K562 (cell line): ENCODE data around the gene FATE1. TPM values are rescaled to one million over a fixed set of nuclear protein-coding genes. Genes with fewer than 3 reads are reported as not detected.
A peak's percentile ranks its signal among the peaks of the same experiment; 100 is the strongest.

Experiments
- ATAC-seq: fragments of 200-7000 bp; cut with Tn5 transposase; 3 replicates; pipeline ENCODE4 v1.9.1; 2020; ENCODE audit warnings: moderate library complexity
- BruUV-seq: library from RNA; stranded (reverse); fragments of 400-500 nt; replicated peaks from 2 replicates; lab custom pipeline; 2021; lab: Mats Ljungman, UMichigan
- CTCF ChIA-PET: fragments of 300-600 bp; formaldehyde crosslinking; extraction: SDS; loops from one replicate; lab custom pipeline; 2021; ENCODE audit warnings: low intra/inter-chr PET ratio; lab: Yijun Ruan, JAX
- POLR2A ChIA-PET: fragments of 300-600, 350-650 bp; sonication (Branson Sonifier 250); formaldehyde crosslinking; extraction: SDS; loops from one replicate; lab custom pipeline; 2021; ENCODE audit warnings: antibody characterized with exemption, inconsistent platforms; lab: Yijun Ruan, JAX
- DNase-seq, 4 experiments: peaks; one replicate each; pipeline versions ENCODE4 v3.0.0 to v3.0.0-alpha.2; 2011 to 2018; ENCODE audit warnings: low spot score in 3 of 4, mixed read lengths in 3 of 4; ENCODE audit errors: extremely low read depth in 1 of 4
- FAIRE-seq: peaks from 2 replicates; lab custom pipeline; 2011; peaks lifted over from hg19 to GRCh38; lab: Jason Lieb, UNC
- H2AFZ ChIP-seq: 2 replicates; pipeline ENCODE4 v1.6.0; 2011; ENCODE audit warnings: low read depth, low read length, control low read depth, inconsistent platforms
- H3K27ac ChIP-seq: fragments of 200-600 bp; 3 replicates; pipeline ENCODE4 v1.8.0; 2011; ENCODE audit warnings: low read depth, mild to moderate bottlenecking, control low read depth, inconsistent platforms, low read length, moderate library complexity, mixed read lengths; ENCODE audit errors: extremely low read depth
- H3K27me3 ChIP-seq, 2 experiments: fragments of 300-600 bp in 1 of 2; 2 replicates in 1 of 2; 3 replicates in 1 of 2; pipeline versions ENCODE4 v1.6.0 to v1.8.0; 2011; ENCODE audit warnings: inconsistent platforms in 2 of 2, low read length in 2 of 2, mild to moderate bottlenecking in 1 of 2, mixed read lengths in 1 of 2, moderate library complexity in 1 of 2; ENCODE audit not compliant: control insufficient read depth in 2 of 2, insufficient read depth in 2 of 2
- H3K36me3 ChIP-seq: fragments of 300-600 bp; 3 replicates; pipeline ENCODE4 v1.8.0; 2011; ENCODE audit warnings: mild to moderate bottlenecking, low read length, inconsistent platforms; ENCODE audit not compliant: control insufficient read depth, insufficient read depth
- H3K4me1 ChIP-seq, 2 experiments: fragments of 200-600 bp in 1 of 2; replicated peaks in 1 of 2; 2 replicates in 1 of 2; 3 replicates in 1 of 2; pipeline versions ENCODE4 v1.5.1 to v1.8.0; 2011; ENCODE audit warnings: inconsistent platforms in 2 of 2, low read length in 2 of 2, mild to moderate bottlenecking in 1 of 2, mixed read lengths in 1 of 2, moderate library complexity in 1 of 2; ENCODE audit not compliant: control insufficient read depth in 2 of 2, insufficient read depth in 2 of 2
- H3K4me2 ChIP-seq: 2 replicates; pipeline ENCODE4 v1.6.1; 2011; ENCODE audit warnings: low read length, control low read depth, inconsistent platforms, mixed read lengths; ENCODE audit not compliant: insufficient read depth
- H3K4me3 ChIP-seq: fragments of 200-600 bp; sonication (generic), shearing (Covaris generic); 2 replicates; pipeline ENCODE4 v1.5.1; 2016; ENCODE audit warnings: control low read depth, inconsistent platforms
- H3K79me2 ChIP-seq: fragments of 200-600 bp; 3 replicates; pipeline ENCODE4 v1.8.0; 2011; ENCODE audit warnings: low read length, inconsistent platforms; ENCODE audit not compliant: control insufficient read depth, insufficient read depth
- H3K9ac ChIP-seq, 2 experiments: 2 replicates each; pipeline versions ENCODE4 v1.6.0 to v1.6.1; 2011; ENCODE audit warnings: low read depth in 2 of 2, low read length in 2 of 2, control low read depth in 1 of 2, inconsistent platforms in 1 of 2, mild to moderate bottlenecking in 1 of 2, mixed read lengths in 1 of 2; ENCODE audit not compliant: insufficient read depth in 1 of 2
- H3K9me1 ChIP-seq: one replicate; pipeline ENCODE4 v1.6.0; 2011; ENCODE audit warnings: inconsistent platforms, mild to moderate bottlenecking, low read length, moderate library complexity; ENCODE audit not compliant: control insufficient read depth, insufficient read depth
- H3K9me3 ChIP-seq: replicated peaks from 2 replicates; pipeline ENCODE4 v1.5.1; 2011; ENCODE audit warnings: low read depth, low read length, inconsistent platforms; ENCODE audit not compliant: control insufficient read depth, insufficient read depth
- H4K20me1 ChIP-seq: replicated peaks from 2 replicates; pipeline ENCODE4 v1.6.1; 2011; ENCODE audit warnings: low read length, inconsistent platforms, mixed read lengths; ENCODE audit not compliant: control insufficient read depth, insufficient read depth
- BDP1 ChIP-seq: IDR thresholded peaks from 3 replicates; pipeline ENCODE4 v1.6.1; 2011; ENCODE audit not compliant: insufficient read length, insufficient read depth
- CCAR2 ChIP-seq: fragments of 200-400 bp; formaldehyde crosslinking; IDR thresholded peaks from 2 replicates; pipeline ENCODE4 v1.6.1; 2017; ENCODE audit warnings: mild to moderate bottlenecking, low read depth, low read length
- ELK1 ChIP-seq: sonication (generic); formaldehyde crosslinking; IDR thresholded peaks from 2 replicates; pipeline ENCODE4 v1.8.1; 2022; ENCODE audit warnings: missing genetic modification reagents
- ETS2 ChIP-seq: IDR thresholded peaks from 2 replicates; pipeline ENCODE4 v1.6.1; 2016; ENCODE audit warnings: borderline replicate concordance, missing genetic modification characterization, mild to moderate bottlenecking, moderate library complexity, missing compliant biosample characterization; ENCODE audit not compliant: poor library complexity, severe bottlenecking
- FOS ChIP-seq: IDR thresholded peaks from 3 replicates; pipeline ENCODE4 v1.6.1; 2011; ENCODE audit not compliant: insufficient read length; ENCODE audit errors: extremely low read depth
- FOXK2 ChIP-seq, 2 experiments: fragments of 450-650 bp; IDR thresholded peaks in 1 of 2; conservative IDR thresholded peaks in 1 of 2; 2 replicates each; pipeline ENCODE4 v1.6.1; 2016; ENCODE audit warnings: low read depth in 2 of 2, mild to moderate bottlenecking in 1 of 2
- GATA2 ChIP-seq: sonication (generic); formaldehyde crosslinking; IDR thresholded peaks from 2 replicates; pipeline ENCODE4 v1.4.0; 2020; ENCODE audit warnings: mild to moderate bottlenecking, missing genetic modification reagents
- JUN ChIP-seq, 2 experiments: sonication (generic) in 1 of 2; formaldehyde crosslinking in 1 of 2; IDR thresholded peaks; 2 replicates each; pipeline versions ENCODE4 v1.6.1 to v1.8.0; 2012 to 2022; ENCODE audit warnings: borderline replicate concordance in 2 of 2, mild to moderate bottlenecking in 2 of 2, improper control_type of control experiment in 1 of 2, low read depth in 1 of 2, low read length in 1 of 2, missing genetic modification reagents in 1 of 2
- SRSF9 ChIP-seq: fragments of 200-400 bp; formaldehyde crosslinking; IDR thresholded peaks from 2 replicates; pipeline ENCODE4 v1.6.1; 2017; ENCODE audit warnings: low read depth, low read length, borderline replicate concordance
- TAF1 ChIP-seq: IDR thresholded peaks from 2 replicates; pipeline ENCODE4 v1.6.1; 2011; ENCODE audit warnings: mild to moderate bottlenecking, low read length, moderate library complexity; ENCODE audit not compliant: insufficient read depth, control insufficient read depth, severe bottlenecking; ENCODE audit errors: extremely low read depth
- ZBTB11 ChIP-seq, 3 experiments: fragments of 200-800 bp in 1 of 3; fragments of 250-450 bp in 1 of 3; fragments of 450-650 bp in 1 of 3; sonication (Bioruptor Pico) in 1 of 3; sonication (Bioruptor generic) in 1 of 3; formaldehyde crosslinking in 1 of 3; IDR thresholded peaks; 2 replicates each; pipeline versions ENCODE4 v1.6.1 to v1.8.0; 2016 to 2022; ENCODE audit warnings: mild to moderate bottlenecking in 2 of 3, missing genetic modification characterization in 2 of 3, missing compliant biosample characterization in 1 of 3, moderate library complexity in 1 of 3
- ZNF12 ChIP-seq: sonication (generic); formaldehyde crosslinking; IDR thresholded peaks from 2 replicates; pipeline ENCODE4 v1.4.0; 2020; ENCODE audit warnings: mild to moderate bottlenecking, missing genetic modification reagents
- ZNF696 ChIP-seq: fragments of 250-450 bp; sonication (Bioruptor Pico); conservative IDR thresholded peaks from 2 replicates; pipeline ENCODE4 v1.4.0; 2020; ENCODE audit warnings: mild to moderate bottlenecking, moderate library complexity
- WGBS: fragments of 100-300 bp; shearing (Covaris generic); methylation state at CpG from one replicate; pipeline ENCODE4 v1.1.6; 2016; ENCODE audit warnings: low coverage, mixed read lengths; ENCODE audit not compliant: insufficient coverage; ENCODE audit errors: missing lambda C conversion rate; 5-methylcytosine and 5-hydroxymethylcytosine counted together
- in situ Hi-C: fragments of 300-500 bp; cut with MboI; formaldehyde crosslinking; loops from 4 replicates; pipeline ENCODE4 v1.15.0; 2018; ENCODE audit warnings: inconsistent platforms, mixed read lengths
- intact Hi-C: fragments of 100-400 bp; cut with micrococcal nuclease; formaldehyde crosslinking; loops from 2 replicates; pipeline ENCODE4 v1.14.2; 2022
- polyA plus RNA-seq, 8 experiments: library from polyadenylated mRNA; depleted of rRNA in 4 of 8; stranded (reverse) in 5 of 8; unstranded in 3 of 8; fragments of >200 nt; fragmentation: Nextera tagmentation in 2 of 8; fragmentation: Illumina TruSeq in 1 of 8; extraction: Ambion mirVana in 2 of 8; extraction: Trizol in 1 of 8; gene quantifications; 2 replicates each; pipeline versions ENCODE4 v1.2.1 to v1.2.3, GENCODE V29; 2011 to 2014; ENCODE audit warnings: inconsistent platforms in 1 of 8, missing spikeins in 1 of 8
- total RNA-seq, 7 experiments: library from RNA; depleted of rRNA in 6 of 7; stranded (reverse); fragments of >200 nt in 6 of 7; fragmentation: Illumina TruSeq in 2 of 7; extraction: Trizol in 2 of 7; gene quantifications; 2 replicates each; pipeline versions ENCODE4 v1.2.1 to v1.2.3, GENCODE V29; 2011 to 2021; ENCODE audit warnings: low replicate concordance in 1 of 7

FATE1 gene
- total and polyA plus RNA-seq, 9 of the 15 experiments (the other 6 are each of a cell fraction or from before 2014, with no cell fraction given): not detected

- H3K9me3 ChIP-seq: no peaks in the 10 kb centered on the region
- ChIA-PET POLR2A (no interaction called here), CTCF (interaction anchor here (0.9 to 2.6 kb wide), 5 partner anchors 175 to 908 kb away, joined by 3 to 18 read pairs (median 6); no protein-coding TSS in a partner anchor)
- peaks cover 0 to 5% of the 10 kb centered on the region in 2 experiments; a peak in 3 of 5 replicates for H3K4me1 ChIP-seq
- peak; percentile 99 for ATAC-seq
- intact Hi-C loops (loop anchor here (1.0 to 10.0 kb wide), 3 partner anchors 175 to 906 kb away; no protein-coding TSS in a partner anchor), in situ Hi-C loops (loop anchor here (5.0 to 25.0 kb wide), 4 partner anchors 174 to 919 kb away; no protein-coding TSS in a partner anchor)
- H3K79me2 ChIP-seq: no peaks in the 10 kb centered on the region
- H3K36me3 ChIP-seq: no peaks in the 10 kb centered on the region
- H3K27ac ChIP-seq: no peak overlapping the region
- H2AFZ ChIP-seq: no peak overlapping the region
- no TSS peak for BruUV-seq
- DNase-seq: peak; percentile 62 to 78 (median 72)
- H3K4me3 ChIP-seq: no peak overlapping the region
- FAIRE-seq: peak; percentile 92
- no peak overlapping the region for H3K9ac ChIP-seq
- 13% methylated on average over 4 of the region's 4 CpGs for WGBS
- no peaks in the 10 kb centered on the region; the same call in 1 of the 2 replicates for H4K20me1 ChIP-seq
- H3K9me1 ChIP-seq: peaks cover 3% of the 10 kb centered on the region
- peaks cover 0 to 12% of the 10 kb centered on the region in 2 experiments; a peak in 2 of 5 replicates for H3K27me3 ChIP-seq
- no peak overlapping the region for H3K4me2 ChIP-seq
- TF ChIP-seq BDP1 (no peak), CCAR2 (no peak), TAF1 (no peak), FOXK2 (conservative IDR thresholded peaks at IDR 0.05 in 1 of 2, IDR thresholded peaks at IDR 0.05 in 1 of 2; ENCODE audit: low read depth in 2 of 2) (no peak), ELK1 (CRISPR knock-in tag) (no peak), SRSF9 (no peak), GATA2 (no peak), ZBTB11 (CRISPR knock-in tag; IDR thresholded peaks at IDR 0.05) (no peak), ZNF696 (CRISPR knock-in tag) (no peak), ETS2 (tag) (no peak), ZNF12 (CRISPR knock-in tag) (no peak), JUN (IDR thresholded peaks at IDR 0.05; ENCODE audit: borderline replicate concordance, low read depth, low read length) (no peak), JUN (CRISPR knock-in tag; IDR thresholded peaks at IDR 0.05; ENCODE audit: borderline replicate concordance) (no peak), FOS (no peak)
Observed at GRCh38 chrX:151680805-151681204, 35.0 kb upstream of the FATE1 start.
